ENCODE results near the gene RNU4-1. TPM values are rescaled to one million over a fixed set of nuclear protein-coding genes. Genes with fewer than 3 reads are reported as not detected.

RNU4-1 gene
- total RNA-seq, 1 donor from 2014 or later = not detected

DNA sequence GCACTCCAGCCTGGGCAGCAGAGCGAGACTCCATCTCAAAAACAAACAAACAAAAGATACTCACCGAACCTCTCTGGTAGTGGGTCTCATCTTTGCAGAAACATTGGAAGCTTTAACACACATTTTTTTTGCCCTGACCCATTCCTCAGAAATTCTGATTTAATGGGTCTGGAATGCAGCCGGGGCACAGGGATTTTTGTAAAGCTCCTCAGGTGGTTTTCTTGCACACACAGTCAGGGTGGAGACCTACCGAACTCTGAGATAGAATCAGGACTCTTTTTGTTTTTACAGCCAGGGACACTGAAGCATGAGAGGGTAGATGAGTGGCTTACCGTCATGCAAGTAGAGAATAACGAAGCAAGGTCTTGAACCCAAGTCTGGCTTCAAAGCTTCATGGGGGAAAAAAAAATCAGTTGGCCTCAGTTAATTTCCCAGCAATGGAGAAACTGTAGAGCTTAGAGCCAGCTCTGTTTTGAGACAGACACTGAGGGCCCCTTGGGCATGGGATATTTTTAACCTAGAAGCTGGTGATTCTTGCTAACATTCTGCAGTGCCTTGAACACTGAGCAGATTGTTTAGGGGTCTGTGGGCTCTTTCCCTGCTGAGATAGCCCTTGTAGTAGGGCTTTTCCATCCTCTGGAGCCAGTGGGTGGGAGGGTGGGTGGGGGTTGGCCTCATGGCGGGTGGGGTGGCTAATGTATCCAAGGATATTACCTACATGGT is 6.1 kb downstream of the RNU4-1 start:
- Histone ChIP-seq H3K4me3 (no peak overlapping the region), H3K27ac (no peak overlapping the region), H3K9me3 (no peaks in the 10 kb centered on the region), H3K4me1 (peaks cover 0 to 7% of the 10 kb centered on the region in 2 donors), H3K36me3 (no peaks in the 10 kb centered on the region), H3K27me3 (no peaks in the 10 kb centered on the region)
- DNase-seq (ENCODE audit: low spot score in 2 of 2) = no peak
- TF ChIP-seq, protein P1, sequence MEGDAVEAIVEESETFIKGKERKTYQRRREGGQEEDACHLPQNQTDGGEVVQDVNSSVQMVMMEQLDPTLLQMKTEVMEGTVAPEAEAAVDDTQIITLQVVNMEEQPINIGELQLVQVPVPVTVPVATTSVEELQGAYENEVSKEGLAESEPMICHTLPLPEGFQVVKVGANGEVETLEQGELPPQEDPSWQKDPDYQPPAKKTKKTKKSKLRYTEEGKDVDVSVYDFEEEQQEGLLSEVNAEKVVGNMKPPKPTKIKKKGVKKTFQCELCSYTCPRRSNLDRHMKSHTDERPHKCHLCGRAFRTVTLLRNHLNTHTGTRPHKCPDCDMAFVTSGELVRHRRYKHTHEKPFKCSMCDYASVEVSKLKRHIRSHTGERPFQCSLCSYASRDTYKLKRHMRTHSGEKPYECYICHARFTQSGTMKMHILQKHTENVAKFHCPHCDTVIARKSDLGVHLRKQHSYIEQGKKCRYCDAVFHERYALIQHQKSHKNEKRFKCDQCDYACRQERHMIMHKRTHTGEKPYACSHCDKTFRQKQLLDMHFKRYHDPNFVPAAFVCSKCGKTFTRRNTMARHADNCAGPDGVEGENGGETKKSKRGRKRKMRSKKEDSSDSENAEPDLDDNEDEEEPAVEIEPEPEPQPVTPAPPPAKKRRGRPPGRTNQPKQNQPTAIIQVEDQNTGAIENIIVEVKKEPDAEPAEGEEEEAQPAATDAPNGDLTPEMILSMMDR (IDR thresholded peaks at IDR 0.05) = no peak
- intact Hi-C loops (cut with DNase I) = no loop called here

DNA sequence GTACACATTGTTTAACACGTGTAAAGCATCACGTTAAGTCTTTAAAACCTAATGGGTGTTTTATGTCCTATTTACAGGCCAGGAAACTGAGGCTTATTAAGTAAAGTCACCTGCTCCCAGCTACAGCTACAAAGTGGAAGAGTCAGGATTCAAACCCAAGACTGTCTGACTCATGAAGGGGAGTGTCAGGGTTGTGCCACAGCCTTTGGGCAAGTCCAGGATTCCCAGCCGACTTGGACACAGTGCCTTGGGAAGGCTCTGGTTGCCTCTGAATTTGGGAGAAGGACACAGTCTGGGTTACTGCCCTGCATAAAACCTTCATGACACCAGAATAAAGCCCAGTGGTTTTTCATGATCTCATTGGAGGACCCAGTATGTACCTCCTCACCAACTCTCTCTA is 8.7 kb downstream of the RNU4-1 start:
- TF ChIP-seq, protein P1 (IDR thresholded peaks at IDR 0.05) = no peak

DNA sequence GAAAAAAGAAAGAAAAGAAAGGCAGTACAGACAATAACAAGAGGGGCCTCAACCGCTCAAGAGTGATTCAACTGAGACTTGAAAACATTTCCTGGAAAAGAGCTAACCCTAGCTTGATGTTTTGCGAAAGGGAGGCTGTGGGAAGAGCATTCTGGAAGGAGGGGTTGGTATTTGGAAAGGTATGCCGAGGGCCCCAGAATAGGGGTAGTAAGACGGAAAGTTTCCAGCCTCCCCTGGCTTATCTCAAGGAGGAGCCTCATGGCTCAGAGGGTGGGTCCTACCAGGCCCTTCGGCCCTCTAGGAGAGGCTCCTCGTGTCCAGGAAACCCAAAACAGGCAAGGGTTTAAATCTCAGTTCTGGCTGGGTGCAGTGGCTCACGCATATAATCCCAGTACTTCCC is 9.7 kb downstream of the RNU4-1 start:
- Histone ChIP-seq H3K27ac (no peak overlapping the region), H3K9me3 (no peaks in the 10 kb centered on the region), H3K4me3 (no peak overlapping the region), H3K36me3 (no peaks in the 10 kb centered on the region), H3K4me1 (no peaks in the 10 kb centered on the region), H3K27me3 (no peaks in the 10 kb centered on the region)
- intact Hi-C loops (cut with DNase I) = no loop called here
- TF ChIP-seq, protein P1 (IDR thresholded peaks at IDR 0.05) = no peak
- no peak for DNase-seq (ENCODE audit: low spot score in 2 of 2)

More for the DNA sequence above, 8.7 kb downstream of the RNU4-1 start:
- Histone ChIP-seq H3K27me3 (no peaks in the 10 kb centered on the region), H3K27ac (no peak overlapping the region), H3K36me3 (no peaks in the 10 kb centered on the region), H3K4me1 (no peaks in the 10 kb centered on the region), H3K9me3 (no peaks in the 10 kb centered on the region), H3K4me3 (no peak overlapping the region)
- DNase-seq (ENCODE audit: low spot score in 2 of 2) = no peak
- intact Hi-C loops (cut with DNase I) = no loop called here

DNA sequence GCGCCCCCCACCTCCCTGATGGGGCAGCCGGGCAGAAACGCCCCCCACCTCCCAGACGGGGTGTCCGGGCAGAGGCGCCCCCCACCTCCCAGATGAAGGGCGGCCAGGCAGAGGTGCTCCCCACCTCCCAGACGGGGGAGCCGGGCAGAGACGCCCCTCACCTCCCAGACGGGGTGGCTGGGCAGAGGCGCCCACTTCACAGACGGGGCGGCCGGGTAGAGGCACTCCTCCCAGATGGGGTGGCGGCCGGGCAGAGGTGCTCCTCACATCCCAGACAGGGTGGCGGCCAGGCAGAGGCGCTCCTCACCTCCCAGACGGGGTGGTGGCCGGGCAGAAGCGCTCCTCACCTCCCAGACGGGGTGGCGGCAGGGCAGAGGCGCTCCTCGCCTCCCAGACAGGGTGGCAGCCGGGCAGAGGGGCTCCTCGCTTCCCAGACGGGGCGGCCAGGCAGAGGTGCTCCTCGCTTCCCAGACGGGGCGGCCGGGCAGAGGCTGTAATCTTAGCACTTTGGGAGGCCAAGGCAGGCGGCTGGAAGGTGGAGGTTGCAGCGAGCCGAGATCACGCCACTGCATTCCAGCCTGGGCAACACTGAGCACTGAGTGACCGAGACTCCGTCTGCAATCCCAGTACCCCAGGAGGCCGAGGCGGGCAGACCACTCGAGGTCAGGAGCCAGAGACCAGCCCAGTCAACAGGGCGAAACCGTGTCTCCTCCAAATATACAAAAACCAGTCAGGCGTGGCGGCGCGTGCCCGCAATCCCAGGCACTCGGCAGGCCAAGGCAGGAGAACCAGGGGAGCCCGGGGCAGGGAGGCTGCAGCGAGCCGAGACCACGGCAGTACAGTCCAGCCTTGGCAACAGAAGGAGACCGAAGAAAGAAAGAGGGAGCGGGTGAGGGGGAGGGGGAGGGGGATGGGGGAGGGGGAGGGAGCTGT is 14.6 kb downstream of the RNU4-1 start:
- Histone ChIP-seq H3K27me3 (no peaks in the 10 kb centered on the region), H3K9me3 (no peaks in the 10 kb centered on the region), H3K4me1 (no peaks in the 10 kb centered on the region), H3K4me3 (no peak overlapping the region), H3K27ac (no peak overlapping the region), H3K36me3 (no peaks in the 10 kb centered on the region)
- no peak for DNase-seq (ENCODE audit: low spot score in 2 of 2)
- TF ChIP-seq, protein P1 (IDR thresholded peaks at IDR 0.05) = no peak
- intact Hi-C loops (cut with DNase I) = no loop called here

DNA sequence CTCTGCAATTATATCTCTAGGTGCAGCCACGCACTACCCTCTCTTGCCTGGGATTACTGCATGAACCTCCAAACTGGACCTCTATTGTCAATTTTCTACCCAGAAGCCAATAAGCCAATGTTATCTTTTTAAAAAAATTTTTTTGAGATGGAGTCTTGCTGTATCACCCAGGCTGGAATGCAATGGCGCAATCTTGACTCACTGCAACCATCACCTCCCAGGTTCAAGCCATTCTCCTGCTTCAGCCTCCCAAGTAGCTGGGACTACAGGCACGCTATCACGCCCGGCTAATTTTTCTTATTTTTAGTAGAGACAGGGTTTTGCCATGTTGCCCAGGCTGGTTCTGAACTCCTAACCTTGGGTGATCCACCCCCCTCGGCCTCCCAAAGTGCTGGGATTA is 16.3 kb downstream of the RNU4-1 start:
- Histone ChIP-seq H3K4me3 (no peak overlapping the region), H3K27me3 (no peaks in the 10 kb centered on the region), H3K36me3 (no peaks in the 10 kb centered on the region), H3K27ac (no peak overlapping the region), H3K4me1 (no peaks in the 10 kb centered on the region), H3K9me3 (no peaks in the 10 kb centered on the region)
- DNase-seq (ENCODE audit: low spot score in 2 of 2) = no peak
- TF ChIP-seq, protein P1 (IDR thresholded peaks at IDR 0.05) = no peak
- intact Hi-C loops (cut with DNase I) = no loop called here

Measured in ascending aorta (tissue), 2 donors.